Kidney (tissue), 14 donors: ENCODE data around the gene KLK7. TPM values are rescaled to one million over a fixed set of nuclear protein-coding genes. Genes with fewer than 3 reads are reported as not detected.
A peak's percentile ranks its signal among the peaks of the same experiment; 100 is the strongest.

ENCODE experiments used
- DNase-seq, 5 donors: peaks; one replicate each; pipeline ENCODE4 v3.0.0-alpha.2; 2013 to 2020
- FAIRE-seq: peaks from 2 replicates; lab custom pipeline; 2012; peaks lifted over from hg19 to GRCh38; lab: Jason Lieb, UNC
- H3K27ac ChIP-seq, 2 donors: one replicate each; pipeline ENCODE4 v1.7.0; 2013; ENCODE audit warnings: low read depth in 2 of 2, low read length in 2 of 2, inconsistent platforms in 1 of 2
- H3K27me3 ChIP-seq: one replicate; pipeline ENCODE4 v1.7.1; 2013; ENCODE audit warnings: low read length, inconsistent platforms; ENCODE audit not compliant: control insufficient read depth, insufficient read depth
- H3K36me3 ChIP-seq, 3 donors: one replicate each; pipeline versions ENCODE4 v1.7.0 to v1.7.1; 2013; ENCODE audit warnings: low read length in 3 of 3, control low read depth in 1 of 3, inconsistent platforms in 1 of 3; ENCODE audit not compliant: insufficient read depth in 3 of 3, control insufficient read depth in 2 of 3
- H3K4me1 ChIP-seq, 3 donors: one replicate each; pipeline versions ENCODE4 v1.7.0 to v1.7.1; 2013; ENCODE audit warnings: low read length in 3 of 3, inconsistent platforms in 1 of 3, low read depth in 1 of 3; ENCODE audit not compliant: control insufficient read depth in 2 of 3, insufficient read depth in 2 of 3
- H3K4me3 ChIP-seq, 3 donors: one replicate each; pipeline versions ENCODE4 v1.7.0 to v1.8.1; 2013; ENCODE audit warnings: low read length in 3 of 3, control low read depth in 1 of 3, inconsistent platforms in 1 of 3
- H3K9ac ChIP-seq, 3 donors: one replicate each; pipeline versions ENCODE4 v1.7.0 to v1.7.1; 2013; ENCODE audit warnings: low read length in 3 of 3, control low read depth in 1 of 3, inconsistent platforms in 1 of 3
- H3K9me3 ChIP-seq, 3 donors: one replicate each; pipeline versions ENCODE4 v1.7.0 to v1.7.1; 2013; ENCODE audit warnings: low read length in 3 of 3, control low read depth in 1 of 3, inconsistent platforms in 1 of 3; ENCODE audit not compliant: control insufficient read depth in 2 of 3, insufficient read depth in 1 of 3
- intact Hi-C: fragments of 100-400 bp; cut with DNase I; formaldehyde crosslinking; loops from one replicate; pipeline ENCODE4 v1.11.1; 2022
- polyA plus RNA-seq: library from polyadenylated mRNA; stranded (reverse); fragments of 350-450 nt; fragmentation: Illumina TruSeq; extraction: RNeasy Lipid Tissue Mini Kit (QIAGEN cat#74804); gene quantifications from one replicate; pipeline ENCODE4 v1.2.3, GENCODE V29; 2014; ENCODE audit warnings: low read depth, low replicate concordance; ENCODE audit not compliant: insufficient read depth
- total RNA-seq: library from RNA; stranded (reverse); fragmentation: NEBNext Ultra II Directional; extraction: Animal tissue kit (Norgen Biotek cat#: 25700); gene quantifications from one replicate; pipeline ENCODE4 v1.2.1, GENCODE V29; 2021
- TF ChIP-seq, protein P1 (sequence below): IDR thresholded peaks from 3 replicates; pipeline ENCODE4 v1.5.1; 2012; ENCODE audit warnings: mild to moderate bottlenecking, moderate library complexity, borderline replicate concordance; ENCODE audit not compliant: insufficient read depth; ENCODE audit errors: extremely low read depth
- donor health status: control.
- donor health status: control.
- donor health status: control.
- donor health status: control.
- donor health status: control.
- donor health status: DM: yes; HTN: yes; CAD: no.
- donor health status: Normal renal cell carcinoma (clear cell type).

The KLK7 gene
- total and polyA plus RNA-seq, 2 donors from 2014 or later = 1.0 to 22.5 TPM

DNA sequence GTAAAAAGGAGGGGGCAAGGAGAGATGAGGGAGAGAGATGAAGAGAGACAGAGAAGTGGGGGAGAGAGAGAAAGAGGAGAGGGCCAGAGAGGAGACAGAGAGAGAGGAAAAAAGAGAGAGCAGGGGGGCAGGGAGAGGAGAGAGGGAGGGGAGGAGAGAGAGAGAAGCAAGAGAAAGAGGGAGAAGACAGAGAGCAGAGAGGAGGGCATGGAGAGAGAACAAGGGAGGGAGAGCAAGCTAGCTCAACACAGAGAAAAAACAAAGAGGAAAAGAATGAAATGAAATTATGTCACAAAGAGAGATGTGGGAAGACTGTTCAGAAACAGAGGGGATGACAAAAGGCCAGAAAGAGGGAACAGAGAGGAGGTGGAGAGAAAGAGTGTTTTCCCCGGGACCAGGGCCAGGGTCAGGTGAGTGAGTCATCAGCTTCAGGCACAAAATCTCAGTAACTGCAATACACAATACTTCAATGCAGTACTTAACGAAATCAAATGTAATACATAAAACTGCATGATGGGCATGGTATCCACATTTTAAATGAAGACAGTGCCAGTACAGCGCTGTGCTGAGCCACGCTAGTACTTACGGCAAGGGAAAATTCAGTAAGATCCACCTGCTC lies 4.8 kb downstream of the KLK7 start:
- Histone ChIP-seq H3K27ac (no peak overlapping the region), H3K4me1 (no peaks in the 10 kb centered on the region), H3K9me3 (no peaks in the 10 kb centered on the region), H3K36me3 (no peaks in the 10 kb centered on the region), H3K27me3 (no peaks in the 10 kb centered on the region), H3K4me3 (no peak overlapping the region), H3K9ac (no peak overlapping the region)
- DNase-seq (no peak), FAIRE-seq (no peak)
- TF ChIP-seq, protein P1, sequence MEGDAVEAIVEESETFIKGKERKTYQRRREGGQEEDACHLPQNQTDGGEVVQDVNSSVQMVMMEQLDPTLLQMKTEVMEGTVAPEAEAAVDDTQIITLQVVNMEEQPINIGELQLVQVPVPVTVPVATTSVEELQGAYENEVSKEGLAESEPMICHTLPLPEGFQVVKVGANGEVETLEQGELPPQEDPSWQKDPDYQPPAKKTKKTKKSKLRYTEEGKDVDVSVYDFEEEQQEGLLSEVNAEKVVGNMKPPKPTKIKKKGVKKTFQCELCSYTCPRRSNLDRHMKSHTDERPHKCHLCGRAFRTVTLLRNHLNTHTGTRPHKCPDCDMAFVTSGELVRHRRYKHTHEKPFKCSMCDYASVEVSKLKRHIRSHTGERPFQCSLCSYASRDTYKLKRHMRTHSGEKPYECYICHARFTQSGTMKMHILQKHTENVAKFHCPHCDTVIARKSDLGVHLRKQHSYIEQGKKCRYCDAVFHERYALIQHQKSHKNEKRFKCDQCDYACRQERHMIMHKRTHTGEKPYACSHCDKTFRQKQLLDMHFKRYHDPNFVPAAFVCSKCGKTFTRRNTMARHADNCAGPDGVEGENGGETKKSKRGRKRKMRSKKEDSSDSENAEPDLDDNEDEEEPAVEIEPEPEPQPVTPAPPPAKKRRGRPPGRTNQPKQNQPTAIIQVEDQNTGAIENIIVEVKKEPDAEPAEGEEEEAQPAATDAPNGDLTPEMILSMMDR = no peak
- intact Hi-C loops = no loop called here

DNA sequence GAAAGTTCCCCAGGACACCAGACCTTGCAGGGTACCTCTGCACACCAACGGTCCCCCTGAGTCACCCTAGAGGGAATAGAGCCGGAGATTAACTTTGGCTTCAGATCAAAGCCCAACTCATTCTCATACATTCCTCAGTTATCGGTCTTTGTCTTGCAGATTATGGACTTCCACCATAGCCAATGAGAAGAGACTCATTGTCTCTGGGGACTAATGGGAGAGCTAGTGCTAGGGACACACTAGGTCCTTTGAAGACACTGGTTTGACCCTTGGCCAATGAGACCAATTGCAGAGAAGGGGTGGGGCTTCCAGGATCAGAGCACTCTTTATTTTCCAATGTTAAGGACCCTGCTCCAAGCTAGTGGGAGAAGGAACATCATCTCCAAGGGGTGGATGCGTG lies 6.1 kb downstream of the KLK7 start:
- FAIRE-seq (no peak), DNase-seq (no peak)
- H3K9ac ChIP-seq = no peak overlapping the region
- intact Hi-C loops = no loop called here
- no peaks in the 10 kb centered on the region for H3K36me3 ChIP-seq
- H3K27me3 ChIP-seq = no peaks in the 10 kb centered on the region
- H3K9me3 ChIP-seq = no peaks in the 10 kb centered on the region
- no peak overlapping the region for H3K27ac ChIP-seq
- no peaks in the 10 kb centered on the region for H3K4me1 ChIP-seq
- TF ChIP-seq, protein P1 = no peak
- no peak overlapping the region for H3K4me3 ChIP-seq

DNA sequence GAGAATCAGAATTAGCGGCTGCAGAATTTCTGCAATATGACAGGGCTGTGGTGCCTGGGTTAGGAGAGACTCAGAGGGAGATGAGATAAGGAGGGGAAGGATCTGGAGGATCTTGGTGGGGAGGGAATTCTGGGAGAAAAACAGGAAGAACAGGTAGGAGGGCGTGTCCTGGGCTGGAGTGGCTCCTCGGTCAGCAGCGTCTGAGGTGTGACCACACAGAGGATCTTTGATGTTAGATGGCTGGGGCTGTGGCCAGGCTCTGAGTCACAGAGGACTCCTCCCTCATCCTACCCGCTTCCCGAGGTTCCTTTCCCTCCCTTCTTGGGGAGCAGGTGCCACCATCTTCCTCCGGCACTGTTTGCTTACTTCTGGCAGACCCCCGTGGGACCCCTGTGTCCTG lies 8.0 kb downstream of the KLK7 start:
- H3K36me3 ChIP-seq = no peaks in the 10 kb centered on the region
- no peak overlapping the region for H3K4me3 ChIP-seq
- no peak overlapping the region for H3K9ac ChIP-seq
- no peaks in the 10 kb centered on the region for H3K9me3 ChIP-seq
- TF ChIP-seq, protein P1 = no peak
- no peaks in the 10 kb centered on the region for H3K27me3 ChIP-seq
- FAIRE-seq (no peak), DNase-seq (peak in 1 of 5 donors; percentile 13)
- intact Hi-C loops = no loop called here
- H3K4me1 ChIP-seq = no peaks in the 10 kb centered on the region
- H3K27ac ChIP-seq = no peak overlapping the region
